ENCODE data around the gene POLR1F.
"Not testable (repeated sequence)": the region's sequence is repeated elsewhere in the genome, so short reads cannot be mapped to it uniquely, and the experiment has no call there.

POLR1F gene, protein sequence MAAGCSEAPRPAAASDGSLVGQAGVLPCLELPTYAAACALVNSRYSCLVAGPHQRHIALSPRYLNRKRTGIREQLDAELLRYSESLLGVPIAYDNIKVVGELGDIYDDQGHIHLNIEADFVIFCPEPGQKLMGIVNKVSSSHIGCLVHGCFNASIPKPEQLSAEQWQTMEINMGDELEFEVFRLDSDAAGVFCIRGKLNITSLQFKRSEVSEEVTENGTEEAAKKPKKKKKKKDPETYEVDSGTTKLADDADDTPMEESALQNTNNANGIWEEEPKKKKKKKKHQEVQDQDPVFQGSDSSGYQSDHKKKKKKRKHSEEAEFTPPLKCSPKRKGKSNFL

DNA sequence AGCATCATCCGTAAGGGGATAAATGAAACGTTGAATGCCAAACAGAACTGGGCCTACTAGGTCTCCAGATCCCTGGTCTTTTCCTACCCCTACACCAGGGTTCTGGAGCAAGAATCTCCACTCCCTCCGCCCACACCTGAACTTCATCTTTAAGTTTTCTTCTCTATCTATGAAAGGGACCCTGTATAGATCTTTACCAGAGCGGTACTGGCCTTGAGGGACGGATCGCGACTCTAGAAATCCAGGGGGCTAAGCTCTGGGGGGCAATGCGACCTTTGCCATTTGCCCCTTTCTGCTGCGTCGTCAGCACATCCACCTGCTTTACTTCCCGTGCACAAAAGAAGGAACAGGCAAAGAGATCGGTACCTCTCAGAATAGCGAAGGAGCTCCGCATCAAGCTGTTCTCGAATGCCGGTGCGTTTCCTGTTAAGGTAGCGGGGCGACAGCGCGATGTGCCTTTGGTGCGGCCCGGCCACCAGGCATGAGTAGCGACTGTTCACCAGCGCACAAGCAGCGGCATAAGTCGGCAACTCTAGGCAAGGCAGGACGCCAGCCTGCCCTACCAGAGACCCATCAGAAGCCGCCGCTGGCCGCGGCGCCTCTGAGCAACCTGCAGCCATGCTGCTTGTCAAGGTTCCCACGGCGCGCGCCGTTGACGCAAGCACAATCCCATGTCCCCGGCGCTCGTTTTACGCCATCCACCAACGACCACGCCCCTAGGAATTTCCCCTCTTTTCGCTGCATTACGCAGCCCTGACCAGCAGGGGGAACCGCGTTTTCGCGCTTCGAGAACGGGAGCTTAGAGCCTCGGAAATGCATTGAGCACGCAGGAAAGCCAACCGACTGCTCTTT lies at the start of gene POLR1F:
Gene POLR1F (minus strand): TSS at position 641 of the 852 bp plus-strand sequence. CDS start 21 bp downstream, at position 620.
- DNase-seq = peak; percentile 96 to 99

DNA sequence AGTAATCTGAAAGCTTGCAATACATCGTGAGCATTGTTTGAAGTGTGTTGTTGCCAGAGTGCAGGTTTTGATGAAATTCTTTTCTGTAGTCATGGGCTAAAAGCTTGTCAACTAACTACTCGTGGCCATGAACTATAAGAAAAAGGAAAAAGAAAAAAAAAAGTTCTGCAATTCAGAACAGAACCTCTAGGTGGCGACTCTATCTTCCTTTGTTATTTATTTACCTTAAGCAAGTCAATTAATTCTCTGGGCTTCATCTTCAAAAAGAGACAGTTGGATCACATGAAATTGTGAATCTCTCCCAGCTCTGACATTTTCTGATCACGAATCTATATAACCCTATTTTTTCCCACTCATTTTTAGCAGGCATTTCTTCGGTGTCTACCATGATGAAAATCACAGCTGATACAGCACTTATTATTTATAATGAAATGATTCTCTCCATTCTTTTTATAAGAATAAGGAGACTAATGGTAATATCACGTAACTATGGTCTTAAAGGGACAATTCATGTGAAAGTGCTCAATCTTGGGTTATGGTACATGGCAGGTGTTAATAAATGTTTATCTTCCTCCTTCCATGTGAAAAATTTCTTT lies 45.8 kb upstream of the POLR1F start:
- DNase-seq = peak; percentile 60 to 75

DNA sequence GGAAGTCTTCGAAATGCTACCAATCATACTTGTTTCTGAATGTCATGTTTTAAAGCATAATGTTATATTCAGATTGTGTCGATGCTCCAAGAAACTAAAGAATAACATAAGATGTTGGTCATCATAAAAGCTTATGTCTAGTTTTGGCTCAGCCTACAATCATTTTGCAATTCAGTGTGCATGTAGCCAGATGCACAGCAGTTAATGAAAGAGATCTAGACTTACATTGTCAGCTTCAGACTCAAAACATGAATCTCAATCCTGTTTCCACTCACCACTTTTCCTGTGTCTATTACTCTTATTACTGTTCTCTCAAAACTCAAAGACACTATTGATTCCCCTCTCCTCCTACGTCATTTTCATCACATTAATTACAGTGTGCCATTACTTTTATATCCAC lies 43.2 kb upstream of the POLR1F start:
- DNase-seq = no peak

DNA sequence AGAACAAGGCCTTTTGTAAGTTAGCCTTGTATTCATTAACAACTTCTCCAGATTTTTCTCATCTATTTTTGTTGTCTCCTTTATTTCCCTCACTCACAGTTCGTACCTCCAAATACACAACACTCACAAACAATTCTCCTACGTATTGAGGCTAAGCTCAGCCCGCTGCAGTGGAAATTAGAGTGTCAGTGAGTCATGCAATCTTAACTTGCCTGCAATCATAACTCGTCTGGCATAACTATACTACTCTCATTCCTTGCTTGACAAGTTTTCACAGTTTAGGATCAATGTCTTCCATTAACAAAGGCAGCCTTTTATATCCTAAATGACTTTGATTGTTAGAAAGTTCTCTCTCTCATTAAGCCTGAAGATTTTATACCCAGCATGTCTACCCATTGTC lies 40.8 kb upstream of the POLR1F start:
- DNase-seq = no peak

DNA sequence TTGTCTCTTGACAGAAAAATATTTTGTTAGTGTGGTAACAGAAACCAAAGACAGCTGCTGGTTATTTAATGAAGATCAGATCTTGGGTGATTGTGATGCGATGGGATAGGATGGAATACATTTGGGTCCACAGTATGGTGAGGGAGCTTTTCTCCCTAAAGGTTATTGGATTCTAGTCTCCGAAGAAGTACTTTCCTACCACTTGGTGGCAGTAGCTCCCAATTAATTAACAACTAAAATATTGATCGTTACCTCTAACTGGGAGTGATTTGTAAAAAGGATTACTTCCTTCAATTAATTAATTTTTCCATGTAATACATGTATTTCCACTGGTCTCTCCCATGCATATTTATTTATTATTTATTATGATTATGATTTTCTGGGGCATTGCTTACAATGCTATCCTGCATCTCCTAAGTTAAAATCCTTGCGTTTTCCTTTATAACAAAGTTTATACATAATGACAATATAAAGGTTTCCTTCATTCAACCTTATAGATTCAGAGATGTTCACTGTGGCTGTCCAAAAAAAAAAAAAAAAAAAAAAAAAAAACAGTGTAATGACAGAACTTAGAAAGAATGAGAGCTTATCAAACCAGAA lies 39.0 kb upstream of the POLR1F start:
- DNase-seq = peak; percentile 52 to 62

DNA sequence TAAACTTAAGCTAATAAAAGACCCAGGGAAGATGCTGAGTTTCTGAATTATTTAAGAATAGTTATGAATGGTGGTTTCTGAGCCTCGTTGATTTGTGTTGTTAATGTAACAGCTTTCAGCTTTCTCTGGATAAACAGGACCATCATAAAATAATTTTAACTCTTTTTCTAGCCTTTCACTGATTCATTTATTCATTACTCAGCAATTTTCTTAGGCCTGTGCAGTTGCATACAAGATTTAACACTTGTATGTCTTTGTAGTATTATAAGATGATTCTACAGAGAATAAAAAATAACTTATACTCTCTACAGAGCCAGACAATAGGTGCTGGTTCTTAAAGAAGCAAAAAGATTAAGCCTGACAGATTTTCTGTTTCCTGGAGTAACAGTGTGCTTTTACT lies 35.2 kb upstream of the POLR1F start:
- no peak for DNase-seq

DNA sequence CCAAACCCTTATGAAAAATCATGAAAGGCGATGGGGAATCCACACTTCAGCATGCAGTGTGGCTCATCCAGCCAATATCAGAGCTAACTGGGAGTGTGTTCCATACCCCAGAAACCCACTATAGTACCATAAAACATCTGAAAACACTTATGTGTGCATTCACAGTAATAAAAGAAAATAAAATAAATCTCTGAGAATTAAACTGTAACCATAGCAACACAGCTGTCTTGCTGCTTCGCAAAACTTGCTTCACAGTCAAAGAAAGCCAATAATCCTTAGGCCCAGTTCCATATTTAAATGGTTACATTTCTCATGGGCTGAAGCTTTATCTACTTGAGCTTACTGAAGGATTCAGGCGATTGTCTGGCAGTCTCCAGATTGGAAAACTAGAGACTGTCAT lies 19.9 kb upstream of the POLR1F start:
- DNase-seq = no peak

DNA sequence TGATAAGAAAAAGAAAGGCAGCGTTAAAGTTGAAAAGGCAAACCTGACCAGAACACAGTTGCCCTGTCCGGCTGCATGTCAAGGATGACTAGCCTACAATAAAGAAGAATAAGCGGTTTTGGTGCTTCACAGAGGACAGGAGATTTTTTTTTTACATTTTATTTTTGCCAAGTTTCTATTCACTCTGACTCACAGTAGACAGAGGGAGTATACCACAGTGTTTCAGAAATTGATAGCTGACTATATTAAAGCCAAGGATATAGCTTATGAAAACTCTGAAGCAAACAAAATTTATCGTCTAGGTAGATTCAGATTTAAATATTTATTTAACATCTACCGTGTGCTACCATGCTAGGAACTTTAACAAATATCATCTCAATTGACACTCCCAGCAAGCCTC lies 16.9 kb upstream of the POLR1F start:
- DNase-seq = no peak

DNA sequence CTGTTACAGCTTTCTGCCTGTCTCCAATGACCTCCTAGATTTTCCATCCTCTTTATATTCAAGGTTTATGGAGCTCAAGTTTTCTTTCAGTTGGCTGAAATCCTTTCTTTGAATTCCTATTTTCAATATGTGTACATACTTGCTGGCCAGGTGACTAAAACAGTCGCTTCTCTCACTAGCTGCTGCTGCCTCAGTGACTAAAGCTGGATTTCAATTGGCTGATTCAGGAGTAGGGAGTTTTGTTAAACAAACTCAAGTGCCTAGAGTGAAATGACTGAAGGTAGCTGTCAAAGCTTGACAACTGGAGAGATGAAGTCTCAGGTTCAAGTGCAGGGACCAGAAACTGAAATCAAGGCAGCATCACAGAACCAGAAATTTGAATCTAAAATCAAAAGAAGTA lies 6.7 kb upstream of the POLR1F start:
- DNase-seq = no peak

DNA sequence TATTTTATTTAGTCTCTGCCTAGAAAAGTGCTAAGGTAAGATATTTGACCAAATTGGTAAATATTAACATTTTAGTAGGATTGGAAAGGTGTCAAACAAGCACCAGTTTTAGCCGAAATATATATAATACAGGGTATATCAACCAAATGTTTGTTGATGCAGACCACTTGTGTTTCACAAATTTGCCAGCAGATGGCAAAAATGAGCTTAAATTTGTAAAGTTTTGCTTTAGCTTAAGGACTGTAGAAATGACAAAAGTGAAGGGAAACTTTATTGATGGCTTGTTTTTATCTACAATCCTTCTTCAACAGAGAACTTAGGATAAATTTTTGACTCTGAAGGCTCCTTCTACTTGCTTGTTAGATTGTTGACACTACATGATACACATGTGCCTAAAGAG lies 4.8 kb upstream of the POLR1F start:
- DNase-seq = peak; percentile 23 to 45

DNA sequence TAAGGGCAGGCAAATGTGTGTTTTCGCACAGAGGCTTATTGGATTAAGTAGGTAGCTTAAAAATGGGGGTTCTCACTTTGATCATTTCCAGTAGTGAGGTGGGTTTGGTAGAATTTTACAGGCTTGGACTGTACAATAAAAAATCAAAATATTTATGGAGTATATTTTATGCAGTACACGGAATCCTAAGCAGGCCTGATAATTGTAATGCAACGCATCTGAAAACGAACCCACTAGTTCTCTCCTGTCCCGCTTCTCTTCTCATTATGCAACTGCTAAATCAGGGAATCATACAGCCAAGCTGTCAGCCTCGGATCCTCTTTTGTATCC lies 377 bp upstream of the POLR1F start:
- no peak for DNase-seq

DNA sequence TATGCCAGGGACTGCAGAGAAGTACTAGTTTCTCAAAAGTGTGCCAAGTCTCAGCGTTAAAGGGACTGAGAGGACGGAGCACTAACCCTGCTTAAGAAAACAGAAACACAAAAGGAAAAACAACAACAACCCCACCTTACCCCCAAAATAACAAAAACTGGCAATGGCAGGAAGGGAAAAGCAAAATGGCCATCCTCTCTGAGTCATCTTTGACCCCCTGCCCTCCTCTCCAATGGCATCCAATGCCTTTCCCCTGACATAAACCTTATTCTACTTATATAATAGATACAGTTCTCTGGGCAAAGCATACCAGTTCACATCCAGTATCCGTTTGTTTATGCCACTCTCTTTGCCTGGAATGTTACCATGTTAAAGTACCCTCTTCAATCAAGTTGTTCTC lies 1.6 kb downstream of the POLR1F start:
- DNase-seq = no peak

DNA sequence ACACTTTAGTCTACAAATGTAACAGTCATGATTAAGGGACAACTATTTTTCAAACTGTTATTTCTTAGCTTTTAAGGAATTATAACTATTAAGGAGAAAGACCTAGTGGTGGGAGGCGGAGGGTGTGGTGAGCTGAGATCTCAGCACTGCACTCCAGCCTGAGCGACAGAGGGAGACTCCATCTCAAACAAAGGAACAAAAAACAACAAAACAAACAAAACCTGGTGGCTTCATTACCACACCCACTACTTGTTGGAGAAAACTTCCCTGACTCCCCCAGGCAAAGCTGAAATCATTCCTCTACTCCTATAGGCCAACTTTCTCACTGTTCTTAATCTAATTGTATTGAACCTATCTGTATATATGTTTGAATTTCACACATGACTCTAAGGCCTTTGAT lies 3.2 kb downstream of the POLR1F start:
- DNase-seq = no peak

DNA sequence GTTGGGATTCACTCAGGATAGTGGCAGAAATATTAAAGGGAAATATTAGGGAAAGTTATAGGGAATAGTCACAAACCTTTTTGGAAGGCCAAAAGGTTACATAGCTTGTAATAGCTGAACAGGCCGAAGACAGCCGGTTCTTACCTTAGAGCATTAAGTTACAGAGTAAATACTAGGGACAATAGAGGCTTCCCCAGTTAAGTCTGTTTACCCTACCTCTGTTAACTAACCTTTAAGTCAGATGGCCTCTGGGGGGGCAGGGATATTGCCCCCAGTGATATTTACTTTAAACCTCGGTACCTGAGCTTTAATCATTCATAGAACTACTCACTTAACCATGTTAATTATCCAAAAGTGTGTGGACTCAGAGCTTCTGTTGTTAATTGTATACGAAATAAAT lies 7.4 kb downstream of the POLR1F start:
- DNase-seq = peak in 1 of 2 experiments; percentile 66

DNA sequence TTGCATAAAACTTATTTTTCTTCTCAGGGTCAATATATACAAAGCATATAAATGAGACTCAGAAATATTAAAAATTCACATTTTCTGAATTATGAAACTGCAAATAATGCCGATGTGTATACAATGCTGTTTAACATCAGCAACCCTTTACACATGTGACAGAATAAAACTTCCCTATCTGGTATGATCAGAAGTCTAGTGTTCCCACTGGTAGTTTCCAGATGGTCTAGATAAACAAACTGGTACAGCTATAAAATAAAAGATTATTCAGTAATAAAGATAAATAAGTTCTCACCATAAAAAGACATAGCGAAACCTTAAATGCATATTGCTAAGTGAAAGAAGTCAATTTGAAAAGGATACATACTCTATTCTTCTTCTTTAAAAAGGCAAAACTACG lies 7.9 kb downstream of the POLR1F start:
- DNase-seq = no peak

DNA sequence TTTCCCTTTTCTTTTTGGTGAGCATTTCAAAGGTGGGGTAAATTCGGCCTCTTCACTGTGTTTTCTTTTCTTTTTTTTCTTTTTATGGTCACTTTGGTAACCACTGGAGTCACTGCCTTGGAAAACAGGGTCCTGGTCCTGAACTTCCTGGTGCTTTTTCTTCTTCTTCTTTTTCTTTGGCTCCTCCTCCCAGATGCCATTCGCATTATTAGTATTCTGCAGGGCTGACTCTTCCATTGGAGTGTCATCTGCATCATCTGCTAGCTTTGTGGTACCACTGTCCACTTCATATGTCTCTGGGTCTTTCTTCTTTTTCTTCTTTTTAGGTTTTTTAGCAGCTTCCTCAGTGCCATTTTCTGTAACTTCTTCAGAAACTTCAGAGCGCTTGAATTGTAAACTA lies 10.5 kb downstream of the POLR1F start:
- DNase-seq = no peak

DNA sequence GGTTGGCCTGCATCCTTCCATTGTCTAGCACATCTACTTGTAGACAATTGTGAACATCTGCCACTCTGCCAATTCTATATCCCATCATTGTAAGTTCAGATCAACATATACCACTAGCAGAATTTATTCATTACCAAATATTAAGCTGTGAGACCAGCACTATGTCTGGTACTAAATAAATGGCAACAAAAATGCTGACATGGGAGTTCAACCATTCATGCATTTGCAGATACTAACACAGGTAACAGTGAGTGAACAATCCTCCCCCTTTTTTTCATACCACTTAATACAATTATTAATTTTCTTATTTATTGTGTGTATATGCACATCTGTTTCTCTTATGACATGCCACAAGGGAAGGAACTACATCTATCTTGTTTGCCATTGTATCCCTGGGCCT lies 11.9 kb downstream of the POLR1F start:
- DNase-seq = no peak

DNA sequence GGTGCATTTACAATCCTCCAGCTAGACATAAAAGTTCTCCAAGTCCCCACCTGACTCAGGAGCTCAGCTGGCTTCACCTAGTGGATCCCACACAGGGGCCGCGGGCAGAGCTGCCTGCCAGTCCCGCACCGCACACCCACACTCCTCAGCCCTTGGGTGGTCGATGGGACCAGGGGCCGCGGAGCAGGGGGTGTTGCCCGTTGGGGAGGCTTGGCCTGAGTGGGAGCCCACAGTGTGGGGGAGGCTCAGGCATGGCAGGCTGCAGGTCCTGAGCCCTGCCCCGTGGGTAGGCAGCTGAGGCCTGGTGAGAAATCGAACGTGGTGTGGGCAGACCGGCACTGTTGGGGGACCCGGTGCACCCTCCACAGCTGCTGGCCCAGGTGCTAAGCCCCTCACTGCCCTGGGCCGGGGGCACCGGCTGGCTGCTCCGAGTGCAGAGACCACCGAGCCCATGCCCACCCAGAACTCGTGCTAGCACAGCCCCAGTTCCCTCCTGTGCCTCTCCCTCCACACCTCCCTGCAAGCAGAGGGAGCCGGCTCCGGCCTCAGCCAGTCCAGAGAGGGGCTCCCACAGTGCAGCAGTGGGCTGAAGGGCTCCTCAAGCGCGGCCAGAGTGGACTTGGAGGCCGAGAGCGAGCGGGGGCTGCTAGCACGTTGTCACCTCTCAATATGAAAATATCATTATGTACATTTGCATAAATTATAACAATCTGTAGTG lies 16.6 kb downstream of the POLR1F start:
- DNase-seq = no peak

DNA sequence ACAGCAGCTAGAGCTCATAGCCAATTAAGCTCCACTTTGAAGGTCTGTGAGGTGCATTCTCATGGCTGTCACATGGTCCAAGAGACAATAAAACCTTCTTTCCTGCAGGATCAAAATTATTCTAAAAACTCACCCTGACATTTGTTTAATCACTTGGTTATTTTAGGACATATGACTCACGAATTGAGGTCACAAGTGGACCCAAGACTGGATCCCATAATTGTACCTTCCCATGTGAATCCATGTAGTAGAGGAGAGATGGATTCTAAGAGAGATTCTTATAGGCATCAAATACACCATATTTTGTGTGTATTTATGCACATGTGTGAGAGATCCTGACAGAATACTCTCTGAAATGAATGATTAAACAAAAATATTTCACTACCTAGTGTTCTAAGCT lies 18.1 kb downstream of the POLR1F start:
- DNase-seq = no peak

DNA sequence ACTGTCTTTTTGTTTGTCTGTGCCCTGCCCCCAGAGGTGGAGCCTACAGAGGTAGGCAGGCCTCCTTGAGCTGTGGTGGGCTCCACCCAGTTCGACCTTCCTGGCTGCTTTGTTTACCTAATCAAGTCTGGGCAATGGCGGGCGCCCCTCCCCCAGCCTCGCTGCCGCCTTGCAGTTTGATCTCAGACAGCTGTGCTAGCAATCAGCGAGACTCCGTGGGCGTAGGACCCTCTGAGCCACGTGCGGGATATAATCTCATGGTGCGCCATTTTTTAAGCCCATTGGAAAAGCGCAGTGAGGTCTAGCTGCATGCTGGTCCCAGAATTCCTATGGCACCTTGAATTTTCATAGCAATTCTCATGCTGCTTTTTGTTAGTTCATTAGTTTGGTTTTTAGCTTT lies 19.7 kb downstream of the POLR1F start:
- DNase-seq = not testable (repeated sequence)

DNA sequence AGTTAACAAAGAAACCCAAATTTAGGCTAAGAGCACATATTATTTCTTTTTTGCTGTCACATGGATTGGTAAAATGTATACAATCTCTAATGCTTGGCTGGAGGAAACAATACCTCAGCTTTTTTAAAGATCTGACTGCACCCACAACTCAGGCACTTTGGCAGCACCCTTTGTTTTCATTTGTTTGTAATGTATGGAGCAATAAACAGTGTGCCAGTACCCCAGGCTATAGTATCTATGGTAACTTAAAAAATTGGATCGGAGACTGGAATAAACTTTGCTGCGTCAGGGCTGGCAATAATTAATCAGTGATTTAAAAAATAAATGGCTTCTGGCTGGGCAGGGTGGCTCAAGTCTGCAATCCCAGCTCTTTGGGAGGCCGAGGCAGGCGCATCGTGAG lies 27.2 kb downstream of the POLR1F start:
- no peak for DNase-seq

DNA sequence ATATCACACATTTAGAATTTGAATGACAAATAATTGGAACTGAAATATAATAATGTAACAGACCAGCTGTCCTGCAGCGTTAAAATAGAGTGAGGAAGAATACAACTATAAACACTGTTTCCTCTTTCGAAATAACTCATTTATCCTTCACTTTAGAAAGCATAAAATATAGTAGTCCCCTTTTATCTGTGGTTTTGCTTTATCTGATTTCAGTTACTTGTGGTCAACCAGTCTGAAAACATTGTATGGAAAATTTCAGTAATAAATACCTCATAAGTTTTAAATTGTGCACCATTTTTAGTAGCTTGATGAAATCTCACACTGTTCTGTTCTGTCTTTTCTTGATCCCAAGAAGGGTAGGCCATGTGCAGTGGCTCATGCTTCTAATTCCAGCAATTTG lies 31.7 kb downstream of the POLR1F start:
- no peak for DNase-seq

DNA sequence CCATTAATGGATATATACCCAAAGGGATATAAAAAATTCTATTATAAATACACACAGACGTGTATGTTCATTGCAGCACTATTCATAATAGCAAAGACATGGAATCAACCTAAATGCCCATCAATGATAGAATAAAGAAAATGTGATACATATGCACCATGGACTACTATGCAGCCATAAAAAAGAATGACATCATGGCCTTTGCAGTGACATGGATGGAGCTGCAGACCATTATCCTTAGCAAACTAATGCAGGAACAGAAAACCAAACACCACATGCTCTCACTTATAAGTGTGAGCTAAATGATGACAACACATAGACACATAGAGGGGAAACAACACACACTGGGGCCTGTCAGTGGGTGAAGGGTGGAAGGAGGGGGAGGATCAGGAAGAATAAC lies 33.0 kb downstream of the POLR1F start:
- no peak for DNase-seq

Measured in NCI-H2081 (cell line).